HFFc6 (cell line): ENCODE data around the gene RNF223. TPM values are rescaled to one million over a fixed set of nuclear protein-coding genes. Genes with fewer than 3 reads are reported as not detected.

Source experiments
- DNase-seq: peaks from one replicate; pipeline ENCODE4 v3.0.0-alpha.2; 2018
- H3K27ac Mint-ChIP-seq: 2 replicates; pipeline ENCODE4 v1.8.0; 2020; ENCODE audit warnings: mild to moderate bottlenecking, mixed read lengths
- H3K27me3 Mint-ChIP-seq: 2 replicates; pipeline ENCODE4 v1.8.0; 2021; ENCODE audit warnings: mild to moderate bottlenecking, moderate library complexity, mixed read lengths; ENCODE audit not compliant: insufficient read depth
- H3K36me3 Mint-ChIP-seq: 2 replicates; pipeline ENCODE4 v1.8.0; 2021; ENCODE audit warnings: low read depth, mixed read lengths
- H3K4me1 Mint-ChIP-seq: 2 replicates; pipeline ENCODE4 v1.8.0; 2020; ENCODE audit warnings: low read depth, mixed read lengths
- H3K4me3 Mint-ChIP-seq: 2 replicates; pipeline ENCODE4 v1.8.0; 2020; ENCODE audit warnings: mild to moderate bottlenecking, moderate library complexity, mixed read lengths
- H3K9me3 Mint-ChIP-seq: 2 replicates; pipeline ENCODE4 v1.8.0; 2020; ENCODE audit warnings: mild to moderate bottlenecking, mixed read lengths
- CTCF ChIP-seq: fragments of 200-600 bp; sonication (generic); IDR thresholded peaks from 2 replicates; pipeline ENCODE4 v1.5.0; 2021; ENCODE audit warnings: antibody characterized with exemption, mild to moderate bottlenecking
- total RNA-seq, 6 experiments: library from RNA; stranded (reverse); fragmentation: NEBNext Ultra II Directional; extraction: Animal tissue kit (Norgen Biotek cat#: 25700); gene quantifications; 2 replicates in 1 of 6; 3 replicates in 5 of 6; pipeline ENCODE4 v1.2.3, GENCODE V29; 2021

RNF223 gene
- total RNA-seq, 6 experiments from 2014 or later = not detected

- Mint-ChIP-seq H3K9me3 (no peaks in the 10 kb centered on the region), H3K36me3 (peaks cover 20% of the 10 kb centered on the region), H3K4me3 (no peak overlapping the region; the same call in 1 of the 2 replicates), H3K4me1 (peaks cover 9% of the 10 kb centered on the region; the same call in 1 of the 2 replicates), H3K27ac (no peak overlapping the region), H3K27me3 (peaks cover 14% of the 10 kb centered on the region)
- TF ChIP-seq CTCF = no peak
- no peak for DNase-seq
These were observed 18.0 kb downstream of the RNF223 start for GRCh38 chr1:1055841-1056736.

- Mint-ChIP-seq H3K27me3 (peaks cover 12% of the 10 kb centered on the region), H3K27ac (no peak overlapping the region), H3K4me1 (peaks cover 9% of the 10 kb centered on the region; the same call in 1 of the 2 replicates), H3K9me3 (no peaks in the 10 kb centered on the region), H3K36me3 (peaks cover 20% of the 10 kb centered on the region), H3K4me3 (no peak overlapping the region)
- TF ChIP-seq CTCF = no peak
- DNase-seq = no peak
These were observed 19.1 kb downstream of the RNF223 start for GRCh38 chr1:1054971-1055370.

- Mint-ChIP-seq H3K4me1 (peaks cover 9% of the 10 kb centered on the region; the same call in 1 of the 2 replicates), H3K9me3 (no peaks in the 10 kb centered on the region), H3K27ac (no peak overlapping the region), H3K27me3 (peaks cover 12% of the 10 kb centered on the region), H3K4me3 (no peak overlapping the region), H3K36me3 (peaks cover 20% of the 10 kb centered on the region)
- DNase-seq = no peak
- no peak for TF ChIP-seq CTCF
These were observed 19.9 kb downstream of the RNF223 start for GRCh38 chr1:1054099-1054700.

GRCh38 chr1:1053682-1054081 is 20.4 kb downstream of the RNF223 start:
- TF ChIP-seq CTCF = no peak
- no peaks in the 10 kb centered on the region for H3K9me3 Mint-ChIP-seq

GRCh38 chr1:1053022-1053421 is 21.1 kb downstream of the RNF223 start:
- Mint-ChIP-seq H3K9me3 (no peaks in the 10 kb centered on the region), H3K36me3 (peaks cover 20% of the 10 kb centered on the region), H3K27ac (no peak overlapping the region), H3K4me1 (0 out of 2 replicates have a peak, but pooled peaks cover under 1% of the 10 kb centered on the region), H3K4me3 (no peak overlapping the region), H3K27me3 (peaks cover 12% of the 10 kb centered on the region)
- TF ChIP-seq CTCF = no peak
- DNase-seq = no peak

More at GRCh38 chr1:1053682-1054081, 20.4 kb downstream of the RNF223 start:
- Mint-ChIP-seq H3K36me3 (peaks cover 20% of the 10 kb centered on the region), H3K4me3 (no peak overlapping the region), H3K27ac (no peak overlapping the region), H3K4me1 (peaks cover 7% of the 10 kb centered on the region; the same call in 1 of the 2 replicates), H3K27me3 (peaks cover 12% of the 10 kb centered on the region)
- no peak for DNase-seq
